GM12864 (cell line): Measurements from ENCODE around the gene PSAP.
"Not testable (repeated sequence)": the region's sequence is repeated elsewhere in the genome, so short reads cannot be mapped to it uniquely, and the experiment has no call there.

ENCODE experiments used
- DNase-seq: peaks from one replicate; pipeline ENCODE4 v3.0.0-alpha.2; 2011; ENCODE audit warnings: low read depth
- H3K4me3 ChIP-seq: 2 replicates; pipeline ENCODE4 v1.5.1; 2011; ENCODE audit warnings: mild to moderate bottlenecking, low read depth, low read length, control low read depth
- CTCF ChIP-seq: IDR thresholded peaks from 2 replicates; pipeline ENCODE4 v1.5.1; 2011; ENCODE audit warnings: low read depth, mild to moderate bottlenecking, moderate library complexity, low read length, control low read depth, inconsistent platforms; ENCODE audit errors: missing control alignments

Gene PSAP

GRCh38 chr10:71850743-71851464 is at the start of gene PSAP:
TSS of gene PSAP (minus strand) at chr10:71851251. CDS start at chr10:71851221, 30 bp downstream.
- TF ChIP-seq CTCF: no peak
- peak; percentile 91 for DNase-seq

GRCh38 chr10:71900441-71901180 is 49.6 kb upstream of the PSAP start:
- DNase-seq: no peak
- no peak overlapping the region for H3K4me3 ChIP-seq
- no peak for TF ChIP-seq CTCF

More at GRCh38 chr10:71850743-71851464, at the start of gene PSAP:
- peak within 1 kb of the TSS; percentile 88 for H3K4me3 ChIP-seq

GRCh38 chr10:71899665-71900412 is 48.8 kb upstream of the PSAP start:
- H3K4me3 ChIP-seq: no peak overlapping the region
- no peak for TF ChIP-seq CTCF
- DNase-seq: no peak

- H3K4me3 ChIP-seq, DNase-seq: not testable (repeated sequence)
Observed at GRCh38 chr10:71898346-71898745, 47.3 kb upstream of the PSAP start.

- TF ChIP-seq CTCF: no peak
- DNase-seq: no peak
Observed at GRCh38 chr10:71893920-71894319, 42.9 kb upstream of the PSAP start.

GRCh38 chr10:71893258-71893815 is 42.3 kb upstream of the PSAP start:
- no peak for TF ChIP-seq CTCF
- no peak for DNase-seq
- no peak overlapping the region for H3K4me3 ChIP-seq

More at GRCh38 chr10:71893920-71894319, 42.9 kb upstream of the PSAP start:
- no peak overlapping the region for H3K4me3 ChIP-seq

- no peak overlapping the region for H3K4me3 ChIP-seq
- no peak for TF ChIP-seq CTCF
- DNase-seq: no peak
Observed at GRCh38 chr10:71891437-71891836, 40.4 kb upstream of the PSAP start.
